K562 (cell line): ENCODE measurements around the gene ARHGAP28. TPM values are rescaled to one million over a fixed set of nuclear protein-coding genes. Genes with fewer than 3 reads are reported as not detected.

Experiments used
- ADNP ChIP-seq: fragments of 200-800 bp; sonication (Bioruptor generic); IDR thresholded peaks from 2 replicates; pipeline ENCODE4 v1.6.1; 2016; ENCODE audit warnings: missing genetic modification characterization, missing compliant biosample characterization
- ARNT ChIP-seq, 2 experiments: fragments of 450-650 bp; IDR thresholded peaks; 2 replicates each; pipeline ENCODE4 v1.6.1; 2016; ENCODE audit warnings: mild to moderate bottlenecking in 1 of 2
- EHMT2 ChIP-seq: fragments of 450-650 bp; IDR thresholded peaks from 2 replicates; pipeline ENCODE4 v1.6.1; 2018; ENCODE audit warnings: antibody characterized with exemption
- HEY1 ChIP-seq: fragments of 250-450 bp; sonication (Bioruptor Pico); IDR thresholded peaks from 2 replicates; pipeline ENCODE4 v1.5.0; 2020; ENCODE audit warnings: mild to moderate bottlenecking, moderate library complexity, borderline replicate concordance
- HNRNPH1 ChIP-seq: fragments of 200-400 bp; formaldehyde crosslinking; optimal IDR thresholded peaks from 2 replicates; pipeline ENCODE3; 2017; ENCODE audit warnings: low read depth, mild to moderate bottlenecking, low read length, moderate library complexity
- ID3 ChIP-seq, 2 experiments: fragments of 250-450 bp in 1 of 2; fragments of 450-650 bp in 1 of 2; sonication (Bioruptor Pico) in 1 of 2; IDR thresholded peaks; 2 replicates each; pipeline versions ENCODE4 v1.6.1 to v1.8.0; 2016 to 2021; ENCODE audit warnings: mild to moderate bottlenecking in 2 of 2, moderate library complexity in 2 of 2, missing compliant biosample characterization in 1 of 2, missing genetic modification characterization in 1 of 2
- ILK ChIP-seq: fragments of 450-650 bp; IDR thresholded peaks from 2 replicates; pipeline ENCODE4 v1.6.1; 2016; ENCODE audit warnings: missing genetic modification characterization, low read depth, mild to moderate bottlenecking, missing compliant biosample characterization, moderate library complexity, borderline replicate concordance
- RAD21 ChIP-seq, 2 experiments: fragments of 250-450 bp in 1 of 2; fragments of 450-650 bp in 1 of 2; sonication (Bioruptor Pico) in 1 of 2; formaldehyde crosslinking in 1 of 2; IDR thresholded peaks in 1 of 2; conservative IDR thresholded peaks in 1 of 2; 2 replicates each; pipeline versions ENCODE4 v1.4.0 to v1.8.0; 2020 to 2022; ENCODE audit warnings: mild to moderate bottlenecking in 2 of 2, moderate library complexity in 1 of 2
- ZNF316 ChIP-seq: fragments of 450-650 bp; IDR thresholded peaks from 2 replicates; pipeline ENCODE4 v1.6.1; 2016
- ZNF395 ChIP-seq: fragments of 200-800 bp; sonication (Bioruptor generic); IDR thresholded peaks from 2 replicates; pipeline ENCODE4 v1.6.1; 2017; ENCODE audit warnings: missing genetic modification characterization, missing compliant biosample characterization
- polyA plus RNA-seq, 8 experiments: library from polyadenylated mRNA; depleted of rRNA in 4 of 8; stranded (reverse) in 5 of 8; unstranded in 3 of 8; fragments of >200 nt; fragmentation: Nextera tagmentation in 2 of 8; fragmentation: Illumina TruSeq in 1 of 8; extraction: Ambion mirVana in 2 of 8; extraction: Trizol in 1 of 8; gene quantifications; 2 replicates each; pipeline versions ENCODE4 v1.2.1 to v1.2.3, GENCODE V29; 2011 to 2014; ENCODE audit warnings: inconsistent platforms in 1 of 8, missing spikeins in 1 of 8
- total RNA-seq, 7 experiments: library from RNA; depleted of rRNA in 6 of 7; stranded (reverse); fragments of >200 nt in 6 of 7; fragmentation: Illumina TruSeq in 2 of 7; extraction: Trizol in 2 of 7; gene quantifications; 2 replicates each; pipeline versions ENCODE4 v1.2.1 to v1.2.3, GENCODE V29; 2011 to 2021; ENCODE audit warnings: low replicate concordance in 1 of 7
- TF ChIP-seq, protein P1 (sequence below): fragments of 450-650 bp; IDR thresholded peaks from 2 replicates; pipeline ENCODE4 v1.6.1; 2016
- TF ChIP-seq, protein P2 (sequence below): fragments of 450-650 bp; IDR thresholded peaks from 2 replicates; pipeline ENCODE4 v1.6.1; 2016; ENCODE audit warnings: mild to moderate bottlenecking, moderate library complexity

The ARHGAP28 gene
- total and polyA plus RNA-seq, 9 of the 15 experiments (the other 6 are each of a cell fraction or from before 2014, with no cell fraction given), result 0.93 to 5.9 (median 5.0) TPM

DNA sequence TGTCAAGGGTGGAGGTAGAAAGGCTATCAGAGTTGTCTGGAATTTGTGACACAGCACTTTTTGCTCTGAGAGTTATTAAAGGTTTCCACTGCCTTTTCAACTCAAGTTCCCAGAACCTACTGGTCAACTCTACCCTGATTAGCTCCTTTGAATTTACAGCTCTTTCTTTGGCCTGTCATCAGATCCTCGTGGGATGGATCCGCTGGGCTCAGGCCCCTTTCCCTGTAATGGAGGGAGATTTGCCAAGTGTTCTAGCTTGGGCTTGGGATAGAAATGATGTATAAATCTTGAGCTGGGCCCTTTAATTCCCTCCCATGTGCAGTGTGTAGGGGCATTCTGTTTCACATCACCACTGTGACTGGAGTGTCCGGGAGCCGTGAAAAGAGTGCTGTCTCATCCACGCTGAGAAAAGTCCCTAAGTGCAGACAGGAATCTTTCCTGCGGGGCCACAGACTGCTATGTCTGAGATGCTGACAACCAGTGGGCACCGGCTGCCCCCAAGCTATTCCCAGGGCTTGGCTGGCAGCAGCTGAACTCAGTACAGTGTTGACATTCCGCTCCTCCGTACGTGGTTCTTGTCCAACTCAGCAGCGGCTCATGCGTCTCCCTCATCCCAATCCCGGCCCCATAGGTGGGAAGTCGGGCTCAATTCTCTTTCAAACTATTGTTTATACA, 46.9 kb upstream of the ARHGAP28 start (continued):
- no peak for TF ChIP-seq ID3 (CRISPR knock-in tag; IDR thresholded peaks at IDR 0.05)
- TF ChIP-seq ID3 (tag; IDR thresholded peaks at IDR 0.05), result peak; percentile 73; the same call in 1 of the 2 replicates
- peak; percentile 74 for TF ChIP-seq EHMT2
- TF ChIP-seq ILK (tag), result no peak
- peak in 1 of 2 experiments; percentile 68; a peak in 1 of 4 replicates for TF ChIP-seq ARNT (IDR thresholded peaks at IDR 0.05)
- no peak for TF ChIP-seq RAD21 (CRISPR knock-in tag; conservative IDR thresholded peaks at IDR 0.05 in 1 of 2, IDR thresholded peaks at IDR 0.05 in 1 of 2)
- no peak for TF ChIP-seq HNRNPH1
- TF ChIP-seq ADNP (tag), result peak; percentile 80
- TF ChIP-seq, protein P1, sequence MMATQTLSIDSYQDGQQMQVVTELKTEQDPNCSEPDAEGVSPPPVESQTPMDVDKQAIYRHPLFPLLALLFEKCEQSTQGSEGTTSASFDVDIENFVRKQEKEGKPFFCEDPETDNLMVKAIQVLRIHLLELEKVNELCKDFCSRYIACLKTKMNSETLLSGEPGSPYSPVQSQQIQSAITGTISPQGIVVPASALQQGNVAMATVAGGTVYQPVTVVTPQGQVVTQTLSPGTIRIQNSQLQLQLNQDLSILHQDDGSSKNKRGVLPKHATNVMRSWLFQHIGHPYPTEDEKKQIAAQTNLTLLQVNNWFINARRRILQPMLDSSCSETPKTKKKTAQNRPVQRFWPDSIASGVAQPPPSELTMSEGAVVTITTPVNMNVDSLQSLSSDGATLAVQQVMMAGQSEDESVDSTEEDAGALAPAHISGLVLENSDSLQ, result peak; percentile 29
- no peak for TF ChIP-seq HEY1 (CRISPR knock-in tag)
- TF ChIP-seq, protein P2, sequence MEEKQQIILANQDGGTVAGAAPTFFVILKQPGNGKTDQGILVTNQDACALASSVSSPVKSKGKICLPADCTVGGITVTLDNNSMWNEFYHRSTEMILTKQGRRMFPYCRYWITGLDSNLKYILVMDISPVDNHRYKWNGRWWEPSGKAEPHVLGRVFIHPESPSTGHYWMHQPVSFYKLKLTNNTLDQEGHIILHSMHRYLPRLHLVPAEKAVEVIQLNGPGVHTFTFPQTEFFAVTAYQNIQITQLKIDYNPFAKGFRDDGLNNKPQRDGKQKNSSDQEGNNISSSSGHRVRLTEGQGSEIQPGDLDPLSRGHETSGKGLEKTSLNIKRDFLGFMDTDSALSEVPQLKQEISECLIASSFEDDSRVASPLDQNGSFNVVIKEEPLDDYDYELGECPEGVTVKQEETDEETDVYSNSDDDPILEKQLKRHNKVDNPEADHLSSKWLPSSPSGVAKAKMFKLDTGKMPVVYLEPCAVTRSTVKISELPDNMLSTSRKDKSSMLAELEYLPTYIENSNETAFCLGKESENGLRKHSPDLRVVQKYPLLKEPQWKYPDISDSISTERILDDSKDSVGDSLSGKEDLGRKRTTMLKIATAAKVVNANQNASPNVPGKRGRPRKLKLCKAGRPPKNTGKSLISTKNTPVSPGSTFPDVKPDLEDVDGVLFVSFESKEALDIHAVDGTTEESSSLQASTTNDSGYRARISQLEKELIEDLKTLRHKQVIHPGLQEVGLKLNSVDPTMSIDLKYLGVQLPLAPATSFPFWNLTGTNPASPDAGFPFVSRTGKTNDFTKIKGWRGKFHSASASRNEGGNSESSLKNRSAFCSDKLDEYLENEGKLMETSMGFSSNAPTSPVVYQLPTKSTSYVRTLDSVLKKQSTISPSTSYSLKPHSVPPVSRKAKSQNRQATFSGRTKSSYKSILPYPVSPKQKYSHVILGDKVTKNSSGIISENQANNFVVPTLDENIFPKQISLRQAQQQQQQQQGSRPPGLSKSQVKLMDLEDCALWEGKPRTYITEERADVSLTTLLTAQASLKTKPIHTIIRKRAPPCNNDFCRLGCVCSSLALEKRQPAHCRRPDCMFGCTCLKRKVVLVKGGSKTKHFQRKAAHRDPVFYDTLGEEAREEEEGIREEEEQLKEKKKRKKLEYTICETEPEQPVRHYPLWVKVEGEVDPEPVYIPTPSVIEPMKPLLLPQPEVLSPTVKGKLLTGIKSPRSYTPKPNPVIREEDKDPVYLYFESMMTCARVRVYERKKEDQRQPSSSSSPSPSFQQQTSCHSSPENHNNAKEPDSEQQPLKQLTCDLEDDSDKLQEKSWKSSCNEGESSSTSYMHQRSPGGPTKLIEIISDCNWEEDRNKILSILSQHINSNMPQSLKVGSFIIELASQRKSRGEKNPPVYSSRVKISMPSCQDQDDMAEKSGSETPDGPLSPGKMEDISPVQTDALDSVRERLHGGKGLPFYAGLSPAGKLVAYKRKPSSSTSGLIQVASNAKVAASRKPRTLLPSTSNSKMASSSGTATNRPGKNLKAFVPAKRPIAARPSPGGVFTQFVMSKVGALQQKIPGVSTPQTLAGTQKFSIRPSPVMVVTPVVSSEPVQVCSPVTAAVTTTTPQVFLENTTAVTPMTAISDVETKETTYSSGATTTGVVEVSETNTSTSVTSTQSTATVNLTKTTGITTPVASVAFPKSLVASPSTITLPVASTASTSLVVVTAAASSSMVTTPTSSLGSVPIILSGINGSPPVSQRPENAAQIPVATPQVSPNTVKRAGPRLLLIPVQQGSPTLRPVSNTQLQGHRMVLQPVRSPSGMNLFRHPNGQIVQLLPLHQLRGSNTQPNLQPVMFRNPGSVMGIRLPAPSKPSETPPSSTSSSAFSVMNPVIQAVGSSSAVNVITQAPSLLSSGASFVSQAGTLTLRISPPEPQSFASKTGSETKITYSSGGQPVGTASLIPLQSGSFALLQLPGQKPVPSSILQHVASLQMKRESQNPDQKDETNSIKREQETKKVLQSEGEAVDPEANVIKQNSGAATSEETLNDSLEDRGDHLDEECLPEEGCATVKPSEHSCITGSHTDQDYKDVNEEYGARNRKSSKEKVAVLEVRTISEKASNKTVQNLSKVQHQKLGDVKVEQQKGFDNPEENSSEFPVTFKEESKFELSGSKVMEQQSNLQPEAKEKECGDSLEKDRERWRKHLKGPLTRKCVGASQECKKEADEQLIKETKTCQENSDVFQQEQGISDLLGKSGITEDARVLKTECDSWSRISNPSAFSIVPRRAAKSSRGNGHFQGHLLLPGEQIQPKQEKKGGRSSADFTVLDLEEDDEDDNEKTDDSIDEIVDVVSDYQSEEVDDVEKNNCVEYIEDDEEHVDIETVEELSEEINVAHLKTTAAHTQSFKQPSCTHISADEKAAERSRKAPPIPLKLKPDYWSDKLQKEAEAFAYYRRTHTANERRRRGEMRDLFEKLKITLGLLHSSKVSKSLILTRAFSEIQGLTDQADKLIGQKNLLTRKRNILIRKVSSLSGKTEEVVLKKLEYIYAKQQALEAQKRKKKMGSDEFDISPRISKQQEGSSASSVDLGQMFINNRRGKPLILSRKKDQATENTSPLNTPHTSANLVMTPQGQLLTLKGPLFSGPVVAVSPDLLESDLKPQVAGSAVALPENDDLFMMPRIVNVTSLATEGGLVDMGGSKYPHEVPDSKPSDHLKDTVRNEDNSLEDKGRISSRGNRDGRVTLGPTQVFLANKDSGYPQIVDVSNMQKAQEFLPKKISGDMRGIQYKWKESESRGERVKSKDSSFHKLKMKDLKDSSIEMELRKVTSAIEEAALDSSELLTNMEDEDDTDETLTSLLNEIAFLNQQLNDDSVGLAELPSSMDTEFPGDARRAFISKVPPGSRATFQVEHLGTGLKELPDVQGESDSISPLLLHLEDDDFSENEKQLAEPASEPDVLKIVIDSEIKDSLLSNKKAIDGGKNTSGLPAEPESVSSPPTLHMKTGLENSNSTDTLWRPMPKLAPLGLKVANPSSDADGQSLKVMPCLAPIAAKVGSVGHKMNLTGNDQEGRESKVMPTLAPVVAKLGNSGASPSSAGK, result peak; percentile 68
- TF ChIP-seq ZNF316, result peak; percentile 94
- no peak for TF ChIP-seq ZNF395
